HL-60 (cell line): ENCODE measurements around the gene SASH3.

Experiments used
- DNase-seq, 2 experiments: peaks; one replicate each; pipeline ENCODE4 v3.0.0-alpha.2; 2010 to 2020; ENCODE audit warnings: low read depth in 1 of 2, low spot score in 1 of 2
- H3K27ac ChIP-seq: fragments of 250-450 bp; sonication (Bioruptor Pico); replicated peaks from 2 replicates; pipeline ENCODE4 v1.5.1; 2020; ENCODE audit warnings: mild to moderate bottlenecking, moderate library complexity
- H3K27me3 ChIP-seq: fragments of 250-450 bp; sonication (Bioruptor Pico); 2 replicates; pipeline ENCODE4 v1.5.1; 2021; ENCODE audit warnings: mild to moderate bottlenecking, moderate library complexity; ENCODE audit not compliant: insufficient read depth, poor library complexity, severe bottlenecking
- H3K4me3 ChIP-seq: replicated peaks from 2 replicates; pipeline ENCODE4 v1.5.1; 2011; ENCODE audit warnings: mild to moderate bottlenecking, control low read depth, low read length; ENCODE audit not compliant: insufficient read depth
- GABPA ChIP-seq: IDR thresholded peaks from 2 replicates; pipeline ENCODE4 v1.6.1; 2012; ENCODE audit warnings: low read depth
- POLR2AphosphoS5 ChIP-seq: IDR thresholded peaks from 2 replicates; pipeline ENCODE4 v1.6.1; 2012; ENCODE audit warnings: low read depth
- SPI1 ChIP-seq: IDR thresholded peaks from 2 replicates; pipeline ENCODE4 v1.6.1; 2012; ENCODE audit warnings: low read depth, mild to moderate bottlenecking, borderline replicate concordance
- TF ChIP-seq, protein P1 (sequence below): IDR thresholded peaks from 2 replicates; pipeline ENCODE4 v1.6.1; 2012; ENCODE audit warnings: low read depth; ENCODE audit not compliant: insufficient replicate concordance
- TF ChIP-seq, protein P2 (sequence below): IDR thresholded peaks from one replicate; pipeline ENCODE4 v1.5.1; 2011; ENCODE audit warnings: low read length, control low read depth, inconsistent platforms; ENCODE audit not compliant: insufficient read depth

SASH3 gene

DNA sequence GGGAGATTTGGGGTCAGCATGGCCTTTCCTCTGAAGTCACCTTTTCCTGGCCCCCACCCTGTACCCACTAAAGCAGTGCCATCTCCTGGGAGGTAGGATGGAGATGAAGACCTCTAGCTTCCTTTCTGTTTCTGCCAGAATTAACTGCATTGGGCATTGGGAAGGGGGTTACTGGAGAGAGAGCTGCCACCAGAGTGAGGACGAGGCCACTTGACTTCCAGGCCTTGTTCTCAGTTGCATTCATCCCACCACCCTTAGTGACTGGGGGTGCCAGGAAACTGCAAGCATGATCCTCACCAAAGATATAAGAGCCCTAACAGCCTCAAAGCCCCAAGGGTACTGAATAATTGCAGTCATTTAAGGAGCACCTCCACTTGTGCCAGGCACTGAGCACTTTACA, 15.8 kb downstream of the SASH3 start:
- Histone ChIP-seq H3K27ac (no peak overlapping the region), H3K27me3 (no peaks in the 10 kb centered on the region), H3K4me3 (no peak overlapping the region)
- TF ChIP-seq POLR2AphosphoS5 (no peak; the same call in 1 of the 2 replicates), SPI1 (no peak), GABPA (no peak)
- TF ChIP-seq, protein P1, sequence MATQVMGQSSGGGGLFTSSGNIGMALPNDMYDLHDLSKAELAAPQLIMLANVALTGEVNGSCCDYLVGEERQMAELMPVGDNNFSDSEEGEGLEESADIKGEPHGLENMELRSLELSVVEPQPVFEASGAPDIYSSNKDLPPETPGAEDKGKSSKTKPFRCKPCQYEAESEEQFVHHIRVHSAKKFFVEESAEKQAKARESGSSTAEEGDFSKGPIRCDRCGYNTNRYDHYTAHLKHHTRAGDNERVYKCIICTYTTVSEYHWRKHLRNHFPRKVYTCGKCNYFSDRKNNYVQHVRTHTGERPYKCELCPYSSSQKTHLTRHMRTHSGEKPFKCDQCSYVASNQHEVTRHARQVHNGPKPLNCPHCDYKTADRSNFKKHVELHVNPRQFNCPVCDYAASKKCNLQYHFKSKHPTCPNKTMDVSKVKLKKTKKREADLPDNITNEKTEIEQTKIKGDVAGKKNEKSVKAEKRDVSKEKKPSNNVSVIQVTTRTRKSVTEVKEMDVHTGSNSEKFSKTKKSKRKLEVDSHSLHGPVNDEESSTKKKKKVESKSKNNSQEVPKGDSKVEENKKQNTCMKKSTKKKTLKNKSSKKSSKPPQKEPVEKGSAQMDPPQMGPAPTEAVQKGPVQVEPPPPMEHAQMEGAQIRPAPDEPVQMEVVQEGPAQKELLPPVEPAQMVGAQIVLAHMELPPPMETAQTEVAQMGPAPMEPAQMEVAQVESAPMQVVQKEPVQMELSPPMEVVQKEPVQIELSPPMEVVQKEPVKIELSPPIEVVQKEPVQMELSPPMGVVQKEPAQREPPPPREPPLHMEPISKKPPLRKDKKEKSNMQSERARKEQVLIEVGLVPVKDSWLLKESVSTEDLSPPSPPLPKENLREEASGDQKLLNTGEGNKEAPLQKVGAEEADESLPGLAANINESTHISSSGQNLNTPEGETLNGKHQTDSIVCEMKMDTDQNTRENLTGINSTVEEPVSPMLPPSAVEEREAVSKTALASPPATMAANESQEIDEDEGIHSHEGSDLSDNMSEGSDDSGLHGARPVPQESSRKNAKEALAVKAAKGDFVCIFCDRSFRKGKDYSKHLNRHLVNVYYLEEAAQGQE, result no peak
- TF ChIP-seq, protein P2, sequence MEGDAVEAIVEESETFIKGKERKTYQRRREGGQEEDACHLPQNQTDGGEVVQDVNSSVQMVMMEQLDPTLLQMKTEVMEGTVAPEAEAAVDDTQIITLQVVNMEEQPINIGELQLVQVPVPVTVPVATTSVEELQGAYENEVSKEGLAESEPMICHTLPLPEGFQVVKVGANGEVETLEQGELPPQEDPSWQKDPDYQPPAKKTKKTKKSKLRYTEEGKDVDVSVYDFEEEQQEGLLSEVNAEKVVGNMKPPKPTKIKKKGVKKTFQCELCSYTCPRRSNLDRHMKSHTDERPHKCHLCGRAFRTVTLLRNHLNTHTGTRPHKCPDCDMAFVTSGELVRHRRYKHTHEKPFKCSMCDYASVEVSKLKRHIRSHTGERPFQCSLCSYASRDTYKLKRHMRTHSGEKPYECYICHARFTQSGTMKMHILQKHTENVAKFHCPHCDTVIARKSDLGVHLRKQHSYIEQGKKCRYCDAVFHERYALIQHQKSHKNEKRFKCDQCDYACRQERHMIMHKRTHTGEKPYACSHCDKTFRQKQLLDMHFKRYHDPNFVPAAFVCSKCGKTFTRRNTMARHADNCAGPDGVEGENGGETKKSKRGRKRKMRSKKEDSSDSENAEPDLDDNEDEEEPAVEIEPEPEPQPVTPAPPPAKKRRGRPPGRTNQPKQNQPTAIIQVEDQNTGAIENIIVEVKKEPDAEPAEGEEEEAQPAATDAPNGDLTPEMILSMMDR, result no peak
- no peak for DNase-seq

GRCh38 chrX:129797251-129797906, 17.6 kb downstream of the SASH3 start:
- DNase-seq, result no peak
- H3K4me3 ChIP-seq, result no peak overlapping the region
- no peaks in the 10 kb centered on the region for H3K27me3 ChIP-seq
- no peak overlapping the region for H3K27ac ChIP-seq
- TF ChIP-seq POLR2AphosphoS5 (no peak), GABPA (no peak), SPI1 (no peak)
- TF ChIP-seq, protein P1, result no peak

DNA sequence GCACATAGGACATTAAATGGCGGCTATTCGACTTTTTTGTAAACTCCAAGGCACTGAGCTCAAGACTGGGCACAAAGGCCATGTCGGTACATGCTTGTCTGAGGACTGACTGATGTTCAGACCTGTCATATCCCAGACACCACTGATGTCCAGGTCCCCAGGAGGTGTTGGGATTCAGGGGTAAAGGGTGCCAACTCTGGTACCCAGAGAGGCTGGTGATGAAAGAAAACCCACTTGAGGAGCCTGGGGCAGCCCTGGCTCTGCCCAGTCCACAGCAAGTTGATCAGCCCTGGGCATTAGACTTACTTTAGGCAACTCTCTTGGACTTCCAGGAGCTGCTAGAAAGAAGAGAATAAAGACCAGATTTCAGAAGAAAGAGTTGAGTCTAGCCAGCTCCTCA, 18.7 kb downstream of the SASH3 start:
- DNase-seq, result no peak
- Histone ChIP-seq H3K4me3 (no peak overlapping the region), H3K27ac (no peak overlapping the region), H3K27me3 (no peaks in the 10 kb centered on the region)
- TF ChIP-seq POLR2AphosphoS5, result no peak
- no peak for TF ChIP-seq SPI1
- TF ChIP-seq, protein P2, result no peak
- TF ChIP-seq, protein P1, result no peak
- TF ChIP-seq GABPA, result no peak
